ENCODE measurements around the gene TSC22D1. TPM values are rescaled to one million over a fixed set of nuclear protein-coding genes. Genes with fewer than 3 reads are reported as not detected.
"Not testable (repeated sequence)": the region's sequence is repeated elsewhere in the genome, so short reads cannot be mapped to it uniquely, and the experiment has no call there.

Gene TSC22D1
- total RNA-seq, 2 experiments from 2014 or later, result 6.0 to 6.7 TPM

- Mint-ChIP-seq H3K27me3 (no peaks in the 10 kb centered on the region), H3K4me1 (peaks cover 7% of the 10 kb centered on the region), H3K27ac (no peak overlapping the region), H3K36me3 (no peaks in the 10 kb centered on the region), H3K9me3 (no peaks in the 10 kb centered on the region), H3K4me3 (no peak overlapping the region)
- DNase-seq, result no peak
Observed at GRCh38 chr13:44458313-44458975, 117.7 kb downstream of the TSC22D1 start.

- not testable (repeated sequence) for DNase-seq, H3K36me3 Mint-ChIP-seq, H3K9me3 Mint-ChIP-seq, H3K4me3 Mint-ChIP-seq, H3K4me1 Mint-ChIP-seq, H3K27me3 Mint-ChIP-seq, H3K27ac Mint-ChIP-seq
Observed at GRCh38 chr13:44456212-44456611, 119.9 kb downstream of the TSC22D1 start.

- H3K4me1 Mint-ChIP-seq, result peaks cover 7% of the 10 kb centered on the region
- no peaks in the 10 kb centered on the region for H3K27me3 Mint-ChIP-seq
- no peak overlapping the region for H3K4me3 Mint-ChIP-seq
- H3K36me3 Mint-ChIP-seq, result no peaks in the 10 kb centered on the region
- DNase-seq, result no peak
- H3K9me3 Mint-ChIP-seq, result no peaks in the 10 kb centered on the region
- no peak overlapping the region for H3K27ac Mint-ChIP-seq
Observed at GRCh38 chr13:44455769-44456168, 120.4 kb downstream of the TSC22D1 start.

GRCh38 chr13:44453881-44454280 lies 122.2 kb downstream of the TSC22D1 start:
- Mint-ChIP-seq H3K27me3 (no peaks in the 10 kb centered on the region), H3K36me3 (no peaks in the 10 kb centered on the region), H3K27ac (no peak overlapping the region), H3K4me1 (peaks cover 5% of the 10 kb centered on the region), H3K9me3 (no peaks in the 10 kb centered on the region), H3K4me3 (no peak overlapping the region)
- no peak for DNase-seq

GRCh38 chr13:44453069-44453468 lies 123.1 kb downstream of the TSC22D1 start:
- no peaks in the 10 kb centered on the region for H3K27me3 Mint-ChIP-seq
- H3K9me3 Mint-ChIP-seq, result no peaks in the 10 kb centered on the region
- no peak overlapping the region for H3K4me3 Mint-ChIP-seq
- H3K36me3 Mint-ChIP-seq, result no peaks in the 10 kb centered on the region
- no peak overlapping the region for H3K27ac Mint-ChIP-seq
- no peak for DNase-seq
- H3K4me1 Mint-ChIP-seq, result peaks cover 4% of the 10 kb centered on the region

GRCh38 chr13:44452418-44452817 lies 123.7 kb downstream of the TSC22D1 start:
- Mint-ChIP-seq H3K9me3 (no peaks in the 10 kb centered on the region), H3K27ac (no peak overlapping the region), H3K4me1 (no peaks in the 10 kb centered on the region), H3K36me3 (no peaks in the 10 kb centered on the region), H3K4me3 (no peak overlapping the region), H3K27me3 (no peaks in the 10 kb centered on the region)
- DNase-seq, result no peak

GRCh38 chr13:44451651-44452050 lies 124.5 kb downstream of the TSC22D1 start:
- no peaks in the 10 kb centered on the region for H3K27me3 Mint-ChIP-seq
- no peaks in the 10 kb centered on the region for H3K4me1 Mint-ChIP-seq
- H3K4me3 Mint-ChIP-seq, result no peak overlapping the region
- DNase-seq, result no peak
- H3K9me3 Mint-ChIP-seq, result no peaks in the 10 kb centered on the region
- H3K27ac Mint-ChIP-seq, result no peak overlapping the region
- no peaks in the 10 kb centered on the region for H3K36me3 Mint-ChIP-seq

GRCh38 chr13:44451126-44451525 lies 125.0 kb downstream of the TSC22D1 start:
- Mint-ChIP-seq H3K4me3 (no peak overlapping the region), H3K9me3 (no peaks in the 10 kb centered on the region), H3K4me1 (no peaks in the 10 kb centered on the region), H3K27me3 (no peaks in the 10 kb centered on the region), H3K36me3 (no peaks in the 10 kb centered on the region), H3K27ac (no peak overlapping the region)
- no peak for DNase-seq

- Mint-ChIP-seq H3K27me3 (no peaks in the 10 kb centered on the region), H3K4me1 (no peaks in the 10 kb centered on the region), H3K9me3 (no peaks in the 10 kb centered on the region), H3K27ac (no peak overlapping the region), H3K36me3 (no peaks in the 10 kb centered on the region), H3K4me3 (no peak overlapping the region)
- DNase-seq, result no peak
Observed at GRCh38 chr13:44449999-44450821, 125.9 kb downstream of the TSC22D1 start.

- no peaks in the 10 kb centered on the region for H3K4me1 Mint-ChIP-seq
- no peak overlapping the region for H3K27ac Mint-ChIP-seq
- H3K36me3 Mint-ChIP-seq, result no peaks in the 10 kb centered on the region
- no peaks in the 10 kb centered on the region for H3K9me3 Mint-ChIP-seq
- H3K4me3 Mint-ChIP-seq, result no peak overlapping the region
- no peak for DNase-seq
- no peaks in the 10 kb centered on the region for H3K27me3 Mint-ChIP-seq
Observed at GRCh38 chr13:44448875-44449274, 127.3 kb downstream of the TSC22D1 start.

- no peak for DNase-seq
- H3K27me3 Mint-ChIP-seq, result no peaks in the 10 kb centered on the region
- no peaks in the 10 kb centered on the region for H3K36me3 Mint-ChIP-seq
- H3K27ac Mint-ChIP-seq, result no peak overlapping the region
- no peaks in the 10 kb centered on the region for H3K9me3 Mint-ChIP-seq
- no peaks in the 10 kb centered on the region for H3K4me1 Mint-ChIP-seq
- no peak overlapping the region for H3K4me3 Mint-ChIP-seq
Observed at GRCh38 chr13:44448373-44448772, 127.8 kb downstream of the TSC22D1 start.

- Mint-ChIP-seq H3K4me1 (no peaks in the 10 kb centered on the region), H3K4me3 (no peak overlapping the region), H3K27me3 (no peaks in the 10 kb centered on the region), H3K9me3 (no peaks in the 10 kb centered on the region), H3K36me3 (no peaks in the 10 kb centered on the region), H3K27ac (no peak overlapping the region)
- DNase-seq, result no peak
Observed at GRCh38 chr13:44447783-44448321, 128.3 kb downstream of the TSC22D1 start.

- Mint-ChIP-seq H3K4me3 (no peak overlapping the region), H3K4me1 (peaks cover 21% of the 10 kb centered on the region), H3K27me3 (peaks cover 16% of the 10 kb centered on the region)
Observed at GRCh38 chr13:44440046-44440608, 136.0 kb downstream of the TSC22D1 start.

GRCh38 chr13:44439452-44440024 lies 136.6 kb downstream of the TSC22D1 start:
- no peak overlapping the region for H3K27ac Mint-ChIP-seq
- peaks cover 23% of the 10 kb centered on the region for H3K4me1 Mint-ChIP-seq
- H3K4me3 Mint-ChIP-seq, result no peak overlapping the region
- H3K27me3 Mint-ChIP-seq, result peaks cover 16% of the 10 kb centered on the region
- H3K36me3 Mint-ChIP-seq, result peaks cover 3% of the 10 kb centered on the region
- no peaks in the 10 kb centered on the region for H3K9me3 Mint-ChIP-seq
- no peak for DNase-seq

More at GRCh38 chr13:44440046-44440608, 136.0 kb downstream of the TSC22D1 start:
- Mint-ChIP-seq H3K36me3 (no peaks in the 10 kb centered on the region), H3K9me3 (no peaks in the 10 kb centered on the region), H3K27ac (no peak overlapping the region)
- no peak for DNase-seq

GRCh38 chr13:44438234-44438579 lies 137.9 kb downstream of the TSC22D1 start:
- no peak for DNase-seq
- Mint-ChIP-seq H3K9me3 (no peaks in the 10 kb centered on the region), H3K4me1 (peaks cover 23% of the 10 kb centered on the region), H3K27ac (no peak overlapping the region), H3K36me3 (peaks cover 3% of the 10 kb centered on the region), H3K4me3 (no peak overlapping the region), H3K27me3 (peaks cover 16% of the 10 kb centered on the region)

Measured in activated naive CD8-positive, alpha-beta T cell treated with anti-CD3 and anti-CD28 coated beads for 36 hours (primary cell).